K562 (cell line): Measurements from ENCODE around the gene WNT11. TPM values are rescaled to one million over a fixed set of nuclear protein-coding genes. Genes with fewer than 3 reads are reported as not detected.
A peak's percentile ranks its signal among the peaks of the same experiment; 100 is the strongest.

Source experiments
- ATAC-seq: fragments of 200-7000 bp; cut with Tn5 transposase; 3 replicates; pipeline ENCODE4 v1.9.1; 2020; ENCODE audit warnings: moderate library complexity
- BruUV-seq: library from RNA; stranded (reverse); fragments of 400-500 nt; replicated peaks from 2 replicates; lab custom pipeline; 2021; lab: Mats Ljungman, UMichigan
- CTCF ChIA-PET: fragments of 300-600 bp; formaldehyde crosslinking; extraction: SDS; loops from one replicate; lab custom pipeline; 2021; ENCODE audit warnings: low intra/inter-chr PET ratio; lab: Yijun Ruan, JAX
- POLR2A ChIA-PET: fragments of 300-600, 350-650 bp; sonication (Branson Sonifier 250); formaldehyde crosslinking; extraction: SDS; loops from one replicate; lab custom pipeline; 2021; ENCODE audit warnings: antibody characterized with exemption, inconsistent platforms; lab: Yijun Ruan, JAX
- DNase-seq, 4 experiments: peaks; one replicate each; pipeline versions ENCODE4 v3.0.0 to v3.0.0-alpha.2; 2011 to 2018; ENCODE audit warnings: low spot score in 3 of 4, mixed read lengths in 3 of 4; ENCODE audit errors: extremely low read depth in 1 of 4
- FAIRE-seq: peaks from 2 replicates; lab custom pipeline; 2011; peaks lifted over from hg19 to GRCh38; lab: Jason Lieb, UNC
- H2AFZ ChIP-seq: 2 replicates; pipeline ENCODE4 v1.6.0; 2011; ENCODE audit warnings: low read depth, low read length, control low read depth, inconsistent platforms
- H3K27ac ChIP-seq: fragments of 200-600 bp; 3 replicates; pipeline ENCODE4 v1.8.0; 2011; ENCODE audit warnings: low read depth, mild to moderate bottlenecking, control low read depth, inconsistent platforms, low read length, moderate library complexity, mixed read lengths; ENCODE audit errors: extremely low read depth
- H3K27me3 ChIP-seq, 2 experiments: fragments of 300-600 bp in 1 of 2; 2 replicates in 1 of 2; 3 replicates in 1 of 2; pipeline versions ENCODE4 v1.6.0 to v1.8.0; 2011; ENCODE audit warnings: inconsistent platforms in 2 of 2, low read length in 2 of 2, mild to moderate bottlenecking in 1 of 2, mixed read lengths in 1 of 2, moderate library complexity in 1 of 2; ENCODE audit not compliant: control insufficient read depth in 2 of 2, insufficient read depth in 2 of 2
- H3K36me3 ChIP-seq: fragments of 300-600 bp; 3 replicates; pipeline ENCODE4 v1.8.0; 2011; ENCODE audit warnings: mild to moderate bottlenecking, low read length, inconsistent platforms; ENCODE audit not compliant: control insufficient read depth, insufficient read depth
- H3K4me1 ChIP-seq, 2 experiments: fragments of 200-600 bp in 1 of 2; replicated peaks in 1 of 2; 2 replicates in 1 of 2; 3 replicates in 1 of 2; pipeline versions ENCODE4 v1.5.1 to v1.8.0; 2011; ENCODE audit warnings: inconsistent platforms in 2 of 2, low read length in 2 of 2, mild to moderate bottlenecking in 1 of 2, mixed read lengths in 1 of 2, moderate library complexity in 1 of 2; ENCODE audit not compliant: control insufficient read depth in 2 of 2, insufficient read depth in 2 of 2
- H3K4me2 ChIP-seq: 2 replicates; pipeline ENCODE4 v1.6.1; 2011; ENCODE audit warnings: low read length, control low read depth, inconsistent platforms, mixed read lengths; ENCODE audit not compliant: insufficient read depth
- H3K4me3 ChIP-seq: fragments of 200-600 bp; sonication (generic), shearing (Covaris generic); 2 replicates; pipeline ENCODE4 v1.5.1; 2016; ENCODE audit warnings: control low read depth, inconsistent platforms
- H3K79me2 ChIP-seq: fragments of 200-600 bp; 3 replicates; pipeline ENCODE4 v1.8.0; 2011; ENCODE audit warnings: low read length, inconsistent platforms; ENCODE audit not compliant: control insufficient read depth, insufficient read depth
- H3K9ac ChIP-seq, 2 experiments: 2 replicates each; pipeline versions ENCODE4 v1.6.0 to v1.6.1; 2011; ENCODE audit warnings: low read depth in 2 of 2, low read length in 2 of 2, control low read depth in 1 of 2, inconsistent platforms in 1 of 2, mild to moderate bottlenecking in 1 of 2, mixed read lengths in 1 of 2; ENCODE audit not compliant: insufficient read depth in 1 of 2
- H3K9me1 ChIP-seq: one replicate; pipeline ENCODE4 v1.6.0; 2011; ENCODE audit warnings: inconsistent platforms, mild to moderate bottlenecking, low read length, moderate library complexity; ENCODE audit not compliant: control insufficient read depth, insufficient read depth
- H3K9me3 ChIP-seq: replicated peaks from 2 replicates; pipeline ENCODE4 v1.5.1; 2011; ENCODE audit warnings: low read depth, low read length, inconsistent platforms; ENCODE audit not compliant: control insufficient read depth, insufficient read depth
- H4K20me1 ChIP-seq: replicated peaks from 2 replicates; pipeline ENCODE4 v1.6.1; 2011; ENCODE audit warnings: low read length, inconsistent platforms, mixed read lengths; ENCODE audit not compliant: control insufficient read depth, insufficient read depth
- FOXK2 ChIP-seq, 2 experiments: fragments of 450-650 bp; IDR thresholded peaks in 1 of 2; conservative IDR thresholded peaks in 1 of 2; 2 replicates each; pipeline ENCODE4 v1.6.1; 2016; ENCODE audit warnings: low read depth in 2 of 2, mild to moderate bottlenecking in 1 of 2
- LEF1 ChIP-seq: fragments of 450-650 bp; IDR thresholded peaks from 2 replicates; pipeline ENCODE4 v1.6.1; 2016; ENCODE audit warnings: mild to moderate bottlenecking
- MIER1 ChIP-seq: fragments of 450-650 bp; IDR thresholded peaks from 2 replicates; pipeline ENCODE4 v1.6.1; 2016; ENCODE audit warnings: antibody characterized with exemption, mild to moderate bottlenecking, low read depth
- NCOR1 ChIP-seq: fragments of 450-650 bp; IDR thresholded peaks from 2 replicates; pipeline ENCODE4 v1.6.1; 2016; ENCODE audit warnings: mild to moderate bottlenecking, moderate library complexity
- RBM34 ChIP-seq: fragments of 200-400 bp; formaldehyde crosslinking; IDR thresholded peaks from 2 replicates; pipeline ENCODE4 v1.6.1; 2018; ENCODE audit warnings: low read length, borderline replicate concordance; ENCODE audit not compliant: insufficient read depth
- SMARCA4 ChIP-seq: fragments of 450-650 bp; IDR thresholded peaks from 2 replicates; pipeline ENCODE4 v1.6.1; 2016
- whole genome bisulfite sequencing: fragments of 100-300 bp; shearing (Covaris generic); methylation state at CpG from one replicate; pipeline ENCODE4 v1.1.6; 2016; ENCODE audit warnings: low coverage, mixed read lengths; ENCODE audit not compliant: insufficient coverage; ENCODE audit errors: missing lambda C conversion rate; 5-methylcytosine and 5-hydroxymethylcytosine counted together
- in situ Hi-C: fragments of 300-500 bp; cut with MboI; formaldehyde crosslinking; loops from 4 replicates; pipeline ENCODE4 v1.15.0; 2018; ENCODE audit warnings: inconsistent platforms, mixed read lengths
- intact Hi-C: fragments of 100-400 bp; cut with micrococcal nuclease; formaldehyde crosslinking; loops from 2 replicates; pipeline ENCODE4 v1.14.2; 2022
- polyA plus RNA-seq, 8 experiments: library from polyadenylated mRNA; depleted of rRNA in 4 of 8; stranded (reverse) in 5 of 8; unstranded in 3 of 8; fragments of >200 nt; fragmentation: Nextera tagmentation in 2 of 8; fragmentation: Illumina TruSeq in 1 of 8; extraction: Ambion mirVana in 2 of 8; extraction: Trizol in 1 of 8; gene quantifications; 2 replicates each; pipeline versions ENCODE4 v1.2.1 to v1.2.3, GENCODE V29; 2011 to 2014; ENCODE audit warnings: inconsistent platforms in 1 of 8, missing spikeins in 1 of 8
- total RNA-seq, 7 experiments: library from RNA; depleted of rRNA in 6 of 7; stranded (reverse); fragments of >200 nt in 6 of 7; fragmentation: Illumina TruSeq in 2 of 7; extraction: Trizol in 2 of 7; gene quantifications; 2 replicates each; pipeline versions ENCODE4 v1.2.1 to v1.2.3, GENCODE V29; 2011 to 2021; ENCODE audit warnings: low replicate concordance in 1 of 7
- TF ChIP-seq, protein P1 (sequence below), 2 experiments: IDR thresholded peaks; 2 replicates each; pipeline ENCODE4 v1.6.1; 2011; ENCODE audit warnings: borderline replicate concordance in 1 of 2, control low read depth in 1 of 2, low read depth in 1 of 2, low read length in 1 of 2, mild to moderate bottlenecking in 1 of 2, mixed read lengths in 1 of 2, moderate library complexity in 1 of 2; ENCODE audit not compliant: insufficient read depth in 1 of 2, insufficient read length in 1 of 2, poor library complexity in 1 of 2, severe bottlenecking in 1 of 2; ENCODE audit errors: extremely low read depth in 1 of 2
- TF ChIP-seq, protein P2 (sequence below): fragments of 250-450 bp; sonication (Bioruptor Pico); IDR thresholded peaks from 2 replicates; pipeline ENCODE4 v1.5.0; 2020; ENCODE audit warnings: mild to moderate bottlenecking, borderline replicate concordance

WNT11 gene
- total and polyA plus RNA-seq, 9 of the 15 experiments (the other 6 are each of a cell fraction or from before 2014, with no cell fraction given): 0.03 to 0.20 (median 0.09) TPM; not detected in 4

DNA sequence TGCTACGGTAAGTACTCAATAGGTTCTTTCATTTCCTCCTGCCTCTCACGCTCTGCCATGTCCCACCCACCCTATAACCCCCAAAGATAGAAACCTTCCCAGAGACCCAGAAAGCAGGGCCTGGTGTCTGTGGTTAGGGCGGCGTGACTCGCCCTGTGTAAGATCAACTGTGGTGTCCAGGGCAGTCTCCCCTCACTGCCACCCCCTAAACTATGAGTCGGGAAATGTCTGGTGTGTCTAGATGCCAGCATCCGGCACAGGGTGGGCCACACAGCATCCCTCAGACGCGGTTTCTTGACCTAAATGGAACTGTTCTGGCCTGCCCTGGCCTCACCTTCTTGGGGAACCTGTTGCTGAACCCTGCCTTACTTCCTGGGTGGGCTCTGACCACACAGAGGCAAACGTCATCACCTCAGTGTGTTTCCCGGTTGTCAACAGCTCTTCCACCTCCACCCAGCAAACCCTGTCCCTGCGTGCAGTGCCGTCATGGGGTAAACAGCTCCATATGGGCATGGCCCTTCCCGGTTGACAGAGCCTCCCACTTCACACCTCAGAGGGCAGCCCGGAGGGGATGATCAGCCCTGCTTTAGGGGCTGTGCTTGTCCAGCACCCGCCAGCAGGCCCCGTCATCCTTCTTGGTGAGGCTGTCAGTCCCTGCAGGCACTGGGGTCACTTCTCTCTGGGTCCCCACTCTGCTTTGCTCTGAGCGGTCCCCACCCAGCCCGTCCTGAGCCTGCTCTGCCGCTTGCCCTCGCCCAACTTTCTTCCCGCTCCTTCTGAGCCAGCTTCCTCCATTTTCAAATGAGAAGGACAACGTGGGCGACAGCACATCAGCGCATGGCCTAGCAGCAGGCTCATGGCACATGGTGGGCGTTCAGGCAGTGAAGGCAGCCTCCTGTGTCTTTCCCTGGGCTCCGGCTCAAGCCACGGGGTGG lies 6.0 kb downstream of the WNT11 start:
- Histone ChIP-seq H4K20me1 (no peaks in the 10 kb centered on the region), H3K36me3 (no peaks in the 10 kb centered on the region), H3K27ac (no peak overlapping the region), H3K9me3 (no peaks in the 10 kb centered on the region), H3K27me3 (peaks cover 3 to 38% of the 10 kb centered on the region in 2 experiments; a peak in 3 of 5 replicates), H3K79me2 (no peaks in the 10 kb centered on the region), H3K4me1 (peaks cover 0 to 21% of the 10 kb centered on the region in 2 experiments; a peak in 3 of 5 replicates), H3K4me3 (no peak overlapping the region), H3K9ac (peak overlapping the region in 1 of 2 experiments; percentile 64; a peak in 1 of 4 replicates), H3K4me2 (no peak overlapping the region), H2AFZ (no peak overlapping the region), H3K9me1 (no peaks in the 10 kb centered on the region)
- intact Hi-C loops: loop anchor here (10.0 kb wide), 1 partner anchor 485 kb away; no protein-coding TSS in a partner anchor
- ChIA-PET POLR2A (interaction anchor here (1.4 kb wide), 1 partner anchor 9 kb away, joined by 5 read pairs; no protein-coding TSS in a partner anchor), CTCF (no interaction called here)
- WGBS: 42% methylated on average over 25 of the region's 28 CpGs
- ATAC-seq (no peak), FAIRE-seq (no peak), DNase-seq (no peak)
- no TSS peak for BruUV-seq
- in situ Hi-C loops: no loop called here
- TF ChIP-seq RBM34 (no peak), SMARCA4 (no peak), LEF1 (no peak), MIER1 (no peak), FOXK2 (conservative IDR thresholded peaks at IDR 0.05 in 1 of 2, IDR thresholded peaks at IDR 0.05 in 1 of 2; ENCODE audit: low read depth in 2 of 2) (no peak), NCOR1 (no peak)
- TF ChIP-seq, protein P1, sequence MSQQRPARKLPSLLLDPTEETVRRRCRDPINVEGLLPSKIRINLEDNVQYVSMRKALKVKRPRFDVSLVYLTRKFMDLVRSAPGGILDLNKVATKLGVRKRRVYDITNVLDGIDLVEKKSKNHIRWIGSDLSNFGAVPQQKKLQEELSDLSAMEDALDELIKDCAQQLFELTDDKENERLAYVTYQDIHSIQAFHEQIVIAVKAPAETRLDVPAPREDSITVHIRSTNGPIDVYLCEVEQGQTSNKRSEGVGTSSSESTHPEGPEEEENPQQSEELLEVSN (IDR thresholded peaks at IDR 0.05; ENCODE audit: borderline replicate concordance in 1 of 2, extremely low read depth in 1 of 2, insufficient read depth in 1 of 2, insufficient read length in 1 of 2, low read depth in 1 of 2, low read length in 1 of 2, poor library complexity in 1 of 2, severe bottlenecking in 1 of 2): peak in 1 of 2 experiments; percentile 53
- TF ChIP-seq, protein P2, sequence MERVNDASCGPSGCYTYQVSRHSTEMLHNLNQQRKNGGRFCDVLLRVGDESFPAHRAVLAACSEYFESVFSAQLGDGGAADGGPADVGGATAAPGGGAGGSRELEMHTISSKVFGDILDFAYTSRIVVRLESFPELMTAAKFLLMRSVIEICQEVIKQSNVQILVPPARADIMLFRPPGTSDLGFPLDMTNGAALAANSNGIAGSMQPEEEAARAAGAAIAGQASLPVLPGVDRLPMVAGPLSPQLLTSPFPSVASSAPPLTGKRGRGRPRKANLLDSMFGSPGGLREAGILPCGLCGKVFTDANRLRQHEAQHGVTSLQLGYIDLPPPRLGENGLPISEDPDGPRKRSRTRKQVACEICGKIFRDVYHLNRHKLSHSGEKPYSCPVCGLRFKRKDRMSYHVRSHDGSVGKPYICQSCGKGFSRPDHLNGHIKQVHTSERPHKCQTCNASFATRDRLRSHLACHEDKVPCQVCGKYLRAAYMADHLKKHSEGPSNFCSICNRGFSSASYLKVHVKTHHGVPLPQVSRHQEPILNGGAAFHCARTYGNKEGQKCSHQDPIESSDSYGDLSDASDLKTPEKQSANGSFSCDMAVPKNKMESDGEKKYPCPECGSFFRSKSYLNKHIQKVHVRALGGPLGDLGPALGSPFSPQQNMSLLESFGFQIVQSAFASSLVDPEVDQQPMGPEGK (CRISPR knock-in tag): no peak
